ENCODE data around the gene HAUS3. TPM values are rescaled to one million over a fixed set of nuclear protein-coding genes. Genes with fewer than 3 reads are reported as not detected.

Gene HAUS3
- total and polyA plus RNA-seq, 2 of the 13 experiments (the other 11 are each of a cell fraction or from before 2014, with no cell fraction given) = 3.9 to 12.6 TPM

GRCh38 chr4:2256781-2257191, 14.9 kb upstream of the HAUS3 start:
- peaks cover 9 to 16% of the 10 kb centered on the region in 2 experiments; a peak in 4 of 5 replicates for H3K36me3 ChIP-seq (replicated peaks in 1 of 2; ENCODE audit: control insufficient read depth in 1 of 2, insufficient read depth in 2 of 2, low read length in 2 of 2)
- ChIA-PET POLR2A (interaction anchor here (1.4 kb wide), 1 partner anchor 15 kb away, joined by 5 read pairs; the partner anchor contains the start of genes HAUS3 and POLN), CTCF (ENCODE audit: low intra/inter-chr PET ratio, low total read pairs) (no interaction called here)
- BruUV-seq (replicated peaks) = no TSS peak
- no peak overlapping the region for H3K4me2 ChIP-seq (ENCODE audit: low read depth, low read length)
- no peaks in the 10 kb centered on the region for H4K20me1 ChIP-seq (ENCODE audit: insufficient read depth, low read length)
- H3K4me1 ChIP-seq (ENCODE audit: insufficient read depth, low read length) = peaks cover 17% of the 10 kb centered on the region
- no peak overlapping the region for H3K27ac ChIP-seq (ENCODE audit: extremely low read length, insufficient read depth, low read length)
- intact Hi-C loops (cut with micrococcal nuclease; ENCODE audit: unreplicated experiment) (no loop called here), in situ Hi-C loops (cut with HindIII; ENCODE audit: extremely low pct_ligation_motif_present, low pct_unique_long_range_greater_than_20kb) (no loop called here)
- no peaks in the 10 kb centered on the region for H3K27me3 ChIP-seq (ENCODE audit: control insufficient read depth in 1 of 2, insufficient read depth in 2 of 2, low read length in 2 of 2)
- ATAC-seq (no peak), FAIRE-seq (no peak), DNase-seq (ENCODE audit: low spot score) (no peak)
- no peak overlapping the region for H3K4me3 ChIP-seq (replicated peaks in 1 of 3; ENCODE audit: insufficient read depth in 1 of 3, low read depth in 2 of 3, low read length in 3 of 3)
- TF ChIP-seq ZBTB21 (CRISPR knock-in tag; IDR thresholded peaks at IDR 0.05) (no peak), ZC3H4 (CRISPR knock-in tag; IDR thresholded peaks at IDR 0.05; ENCODE audit: borderline replicate concordance) (no peak), LRRFIP1 (CRISPR knock-in tag; conservative IDR thresholded peaks at IDR 0.05) (no peak), ZNF276 (CRISPR knock-in tag; IDR thresholded peaks at IDR 0.05; ENCODE audit: low read depth) (no peak), CTCF (CRISPR knock-in tag; IDR thresholded peaks at IDR 0.05) (no peak), ZFP82 (CRISPR knock-in tag; IDR thresholded peaks at IDR 0.05; ENCODE audit: borderline replicate concordance) (no peak), PRDM4 (CRISPR knock-in tag; IDR thresholded peaks at IDR 0.05; ENCODE audit: borderline replicate concordance) (no peak), POGZ (CRISPR knock-in tag; IDR thresholded peaks at IDR 0.05) (no peak), NBN (conservative IDR thresholded peaks at IDR 0.05) (no peak), ZKSCAN5 (CRISPR knock-in tag; IDR thresholded peaks at IDR 0.05) (no peak)
- H3K9ac ChIP-seq (ENCODE audit: insufficient read depth, low read depth, low read length) = no peak overlapping the region
- 90% methylated on average over 7 of the region's 12 CpGs for WGBS (ENCODE audit: low lambda C conversion rate)
- H3K79me2 ChIP-seq (ENCODE audit: insufficient read depth, low read length) = peaks cover 9% of the 10 kb centered on the region
- H3K9me3 ChIP-seq (ENCODE audit: low read length) = no peaks in the 10 kb centered on the region
- no peak overlapping the region for H2AFZ ChIP-seq (ENCODE audit: low read length)

All from HepG2 (cell line).